Superior temporal gyrus (tissue), 1 donor: ENCODE results near the gene NEDD4L.
"Not testable (repeated sequence)": the region's sequence is repeated elsewhere in the genome, so short reads cannot be mapped to it uniquely, and the experiment has no call there.

ENCODE experiments used
- DNase-seq: peaks from one replicate; pipeline ENCODE4 v3.0.0-alpha.2; 2016; ENCODE audit errors: extremely low spot score

NEDD4L gene

DNA sequence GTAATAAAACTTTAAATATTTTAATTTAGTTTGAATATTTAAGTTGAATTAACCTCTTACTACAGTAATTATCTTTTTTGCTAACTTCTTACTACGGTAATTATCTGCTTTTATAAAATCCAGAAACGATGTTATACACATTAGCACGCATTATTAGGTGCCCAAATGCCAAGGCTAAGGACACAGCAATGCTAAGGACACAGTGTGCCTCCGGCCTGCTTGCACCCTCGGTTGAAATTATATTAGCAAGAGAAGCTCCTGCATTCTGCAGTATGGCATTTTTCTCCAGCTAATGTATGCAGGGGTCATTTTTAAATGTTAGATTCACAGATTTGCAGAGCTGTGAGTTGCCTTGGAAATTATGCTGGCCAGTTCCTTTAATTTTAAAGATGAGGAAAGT, 220.0 kb downstream of the NEDD4L start:
- DNase-seq = no peak

DNA sequence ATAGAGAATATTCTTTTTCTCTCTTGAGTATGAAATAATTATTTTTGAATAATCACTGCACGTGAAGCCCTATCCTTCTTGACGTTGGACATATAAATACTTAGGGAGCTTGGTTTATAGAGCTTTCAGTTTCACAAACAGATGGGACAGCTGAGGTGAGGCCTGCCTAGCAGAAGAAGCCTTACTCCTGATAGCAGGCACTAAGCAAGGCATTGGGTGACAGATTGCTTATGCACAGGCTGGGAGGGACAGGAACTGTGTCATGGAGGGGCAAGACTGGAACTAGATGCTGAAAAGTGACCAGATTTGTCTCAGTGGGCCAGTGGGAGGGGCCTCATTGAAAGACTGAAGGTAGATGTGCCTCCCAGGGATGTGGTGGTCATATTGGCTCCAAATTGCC, 220.8 kb downstream of the NEDD4L start:
- DNase-seq = no peak

DNA sequence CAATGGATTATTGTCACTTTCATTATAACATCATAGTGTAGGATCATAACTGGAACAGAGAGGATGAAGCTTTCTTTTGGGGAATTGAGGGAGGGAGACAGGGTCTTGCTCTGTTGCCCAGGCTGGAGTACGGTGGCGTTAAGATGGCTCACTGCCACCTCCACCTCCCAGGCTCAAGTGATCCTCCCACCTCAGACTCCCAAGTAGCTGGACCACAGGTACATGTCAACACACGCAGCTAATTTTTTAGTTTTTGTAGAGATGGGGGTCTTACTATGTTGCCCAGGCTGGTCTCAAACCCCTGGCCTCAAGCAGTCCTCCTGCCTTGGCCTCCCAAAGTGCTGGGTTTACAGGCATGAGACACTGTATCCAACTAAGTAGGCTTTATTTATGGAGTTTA, 221.5 kb downstream of the NEDD4L start:
- DNase-seq = not testable (repeated sequence)

DNA sequence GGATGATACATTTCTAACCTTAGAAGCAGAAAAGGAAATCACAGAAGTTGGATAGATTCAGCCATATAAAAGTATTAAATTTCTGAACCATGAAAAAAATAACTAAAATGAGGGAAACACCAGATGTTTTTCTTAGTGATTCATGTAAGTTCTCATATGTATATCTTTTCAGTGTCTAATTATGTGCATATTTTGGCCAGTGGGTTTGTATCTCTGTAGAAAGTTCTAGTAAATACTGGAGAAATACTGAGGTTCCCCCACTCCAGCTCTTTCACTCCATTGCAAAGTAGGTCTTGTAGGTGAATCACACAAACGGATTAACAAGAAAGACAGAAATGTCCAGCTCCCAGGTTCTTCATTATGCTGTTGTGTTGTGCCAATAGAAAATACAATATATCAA, 222.3 kb downstream of the NEDD4L start:
- DNase-seq = no peak

DNA sequence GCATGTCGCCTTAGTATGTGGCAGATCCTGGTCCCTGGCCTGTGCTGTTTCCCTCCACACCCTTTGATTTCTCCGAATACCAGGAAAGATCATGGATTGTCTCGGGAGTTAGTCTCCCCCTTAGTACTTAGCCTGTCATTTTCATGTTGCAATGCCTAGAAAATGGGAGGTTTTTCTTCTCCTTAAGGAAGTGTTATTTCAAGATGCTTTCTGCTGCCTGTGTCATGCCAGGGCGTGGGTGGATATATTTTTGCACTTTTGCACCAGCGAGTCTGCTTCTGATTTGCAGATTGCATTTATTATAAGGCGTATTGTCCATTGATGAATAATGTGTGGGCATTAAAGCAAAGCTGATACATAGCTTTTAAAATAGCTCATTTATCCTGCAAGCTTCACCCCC, 223.5 kb downstream of the NEDD4L start:
- peak; percentile 60 for DNase-seq

DNA sequence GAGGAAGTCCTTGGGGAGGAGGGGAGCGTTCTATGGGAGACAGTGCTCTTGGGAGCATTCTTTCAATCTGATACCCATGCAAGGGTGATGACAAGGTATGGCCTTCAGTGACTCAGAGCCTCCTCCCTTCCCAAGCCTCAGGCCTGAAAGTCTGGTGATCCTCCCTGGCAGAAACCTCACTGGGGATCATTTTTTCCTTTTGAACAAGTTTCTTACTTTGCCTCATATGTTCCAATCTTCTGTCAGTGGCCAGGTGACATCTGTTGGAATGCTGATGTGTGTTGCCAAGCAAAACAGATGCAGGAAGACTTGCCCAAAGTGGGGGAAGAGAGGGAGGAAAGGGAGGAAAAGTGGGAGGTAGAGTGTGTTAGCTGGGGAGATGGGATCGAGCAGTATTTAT, 224.8 kb downstream of the NEDD4L start:
- no peak for DNase-seq

DNA sequence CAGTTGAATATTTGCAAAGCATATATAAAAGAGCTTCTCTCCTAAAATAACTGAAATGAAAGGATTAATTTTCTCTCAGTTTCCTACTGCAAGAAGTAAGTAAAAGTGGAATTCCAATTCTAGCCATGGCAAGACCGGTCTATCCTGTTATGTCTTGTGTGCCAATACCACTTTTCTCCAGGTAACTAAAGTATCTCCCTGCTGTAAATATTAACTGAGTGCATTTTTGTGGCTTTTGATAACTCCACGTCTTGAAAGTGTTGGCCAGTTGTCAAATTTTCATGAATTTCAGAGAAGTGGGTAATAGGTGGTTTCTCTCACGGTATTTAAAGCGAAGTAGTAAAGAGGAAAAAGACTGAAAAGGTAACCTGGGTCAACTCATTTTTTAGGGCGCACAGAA, 225.9 kb downstream of the NEDD4L start:
- DNase-seq = no peak

DNA sequence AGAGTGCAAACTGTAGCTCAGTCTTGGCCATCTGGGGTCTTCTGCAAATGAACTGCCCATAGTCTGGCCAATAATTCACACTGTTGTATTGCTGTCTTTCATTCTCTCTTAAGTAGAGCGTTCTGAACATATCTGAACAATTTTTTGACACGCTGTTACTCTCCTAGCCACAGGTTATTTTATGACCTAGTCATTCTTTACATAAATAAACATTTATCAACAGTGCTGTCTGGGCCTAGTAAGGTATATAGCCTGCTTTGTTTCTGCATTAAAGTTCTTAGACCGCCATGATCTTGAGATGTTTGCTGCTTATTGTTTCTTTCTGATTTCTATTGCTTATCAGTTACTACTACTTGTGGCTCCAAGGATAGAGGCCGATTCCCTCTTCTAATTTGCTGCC, 226.4 kb downstream of the NEDD4L start:
- DNase-seq = no peak

DNA sequence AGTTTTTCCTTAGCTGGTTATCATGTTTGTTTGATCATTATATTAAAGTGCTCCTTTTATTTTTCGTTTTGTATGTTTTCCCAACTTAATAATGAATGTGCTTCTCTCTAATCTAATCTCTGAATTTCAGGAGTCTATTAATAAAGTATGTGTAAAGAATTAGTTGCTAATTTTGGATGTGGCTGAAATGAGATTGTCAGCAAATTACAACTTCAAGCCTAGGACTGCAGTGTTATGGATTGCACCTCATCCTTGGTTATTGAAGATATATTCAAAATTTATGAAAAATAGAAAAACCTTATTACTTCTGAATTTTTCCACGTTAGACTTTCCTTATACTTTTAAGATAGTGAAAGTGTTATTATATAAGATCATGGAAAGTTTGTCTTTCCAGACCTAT, 227.7 kb downstream of the NEDD4L start:
- no peak for DNase-seq

DNA sequence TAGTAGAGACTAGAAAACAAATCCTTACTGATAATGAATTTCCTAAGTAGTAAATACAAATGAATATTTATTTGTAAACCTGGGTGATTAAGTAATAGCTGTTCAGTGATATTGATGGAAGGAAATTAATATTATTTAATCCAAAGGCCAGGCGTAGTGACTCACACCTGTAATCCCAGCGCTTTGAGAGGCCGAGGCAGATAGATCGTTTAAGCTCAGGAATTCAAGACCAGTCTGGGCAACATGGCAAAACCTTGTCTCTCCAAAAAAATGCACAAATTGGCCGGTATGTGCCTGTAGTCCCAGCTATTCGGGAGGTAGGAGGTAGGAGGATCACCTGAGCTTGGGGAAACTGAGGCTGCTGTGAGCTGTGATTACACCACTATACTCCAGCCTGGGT, 228.2 kb downstream of the NEDD4L start:
- DNase-seq = no peak

DNA sequence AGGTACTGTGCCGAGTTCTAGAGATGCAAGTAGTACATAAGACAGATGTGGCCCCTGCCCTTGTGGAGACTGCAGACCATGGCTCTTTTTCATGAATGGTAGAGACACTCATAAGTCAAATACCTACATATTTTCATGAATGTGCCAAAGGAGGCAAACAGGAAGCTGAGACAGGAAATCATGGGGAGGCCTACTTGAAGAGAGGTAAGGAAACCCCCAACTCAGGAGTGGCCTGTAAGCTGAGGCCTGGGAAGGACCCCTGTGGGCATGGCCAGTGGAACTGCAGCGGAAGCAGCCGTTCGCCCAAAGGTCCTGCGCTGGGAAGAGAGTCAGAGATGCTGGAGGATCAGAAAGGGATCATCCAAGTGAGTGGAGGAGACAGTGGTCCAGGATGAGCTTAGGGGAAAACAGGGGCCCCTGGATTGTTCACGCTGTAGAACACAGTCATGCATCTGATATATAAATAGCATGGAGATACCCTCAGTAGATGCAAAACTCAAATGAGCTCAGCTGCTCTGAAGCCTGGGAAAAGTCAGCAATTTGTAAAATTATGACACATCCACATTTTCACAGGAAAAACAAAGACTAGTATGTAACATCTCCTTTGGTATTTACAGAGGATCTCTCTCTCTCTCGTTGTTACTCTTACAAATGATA, 228.9 kb downstream of the NEDD4L start:
- DNase-seq = no peak

DNA sequence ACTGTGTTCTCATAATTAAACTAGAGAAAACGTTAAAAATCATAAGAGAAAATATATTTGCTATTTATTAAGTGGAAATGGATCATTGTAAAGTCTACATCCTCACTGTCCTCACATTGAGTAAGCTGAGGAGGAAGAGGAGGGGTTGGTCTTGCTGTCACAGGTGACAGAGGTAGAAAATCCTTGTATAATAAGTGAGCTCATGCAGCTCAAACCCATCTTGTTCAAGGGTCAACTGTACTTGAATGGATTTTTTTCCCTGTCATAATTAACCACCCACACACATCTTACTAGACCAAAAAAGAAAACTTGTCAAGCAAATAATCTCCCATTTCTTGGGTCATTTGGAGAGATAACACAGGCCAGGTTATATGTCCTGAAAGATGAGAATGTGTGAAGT, 231.2 kb downstream of the NEDD4L start:
- DNase-seq = no peak

DNA sequence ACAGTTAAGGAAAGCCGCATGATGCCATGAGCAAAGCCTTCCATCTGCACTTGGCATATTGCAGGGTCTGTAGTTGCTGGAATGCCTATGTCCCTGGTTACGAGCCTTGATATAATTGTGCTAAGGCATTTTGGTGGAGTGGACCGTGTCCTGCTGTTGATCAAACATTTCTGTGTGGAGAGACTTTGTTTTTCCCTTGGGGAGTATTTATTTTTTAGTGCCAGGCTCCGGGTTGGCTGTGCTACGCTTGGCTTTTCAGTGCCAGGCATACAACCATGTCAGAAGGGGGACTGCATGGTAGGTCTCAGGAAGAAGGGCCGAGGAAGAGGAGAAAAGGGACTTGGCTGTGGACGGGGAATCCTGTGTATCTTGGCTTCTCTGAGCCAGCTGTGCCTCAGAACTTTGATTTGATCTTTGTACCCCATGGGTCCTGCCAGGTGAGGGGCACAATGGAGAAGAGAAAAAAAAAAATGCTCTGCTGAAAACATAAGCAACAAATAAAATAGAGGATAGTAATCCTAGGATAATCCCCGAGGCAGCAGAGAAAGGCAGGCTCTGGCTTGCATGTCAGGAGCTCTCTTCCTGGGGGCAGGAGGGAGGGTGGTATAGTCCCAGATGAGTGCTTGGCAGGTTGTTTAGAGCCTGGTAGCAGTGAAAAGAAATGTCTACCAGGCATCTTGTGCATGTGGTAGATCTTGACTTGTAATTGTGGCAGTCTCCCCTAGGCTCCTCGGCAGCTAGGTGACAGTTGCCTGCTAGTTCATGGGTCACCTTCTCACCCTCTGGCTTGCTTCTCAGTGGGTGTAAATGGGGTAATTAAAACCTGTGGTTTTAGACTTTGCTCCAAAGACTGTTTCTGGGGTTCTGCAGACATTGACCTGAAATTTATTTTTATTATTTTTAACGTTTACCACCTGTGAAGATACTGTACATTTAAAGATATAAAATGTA, 233.0 kb downstream of the NEDD4L start:
- no peak for DNase-seq

DNA sequence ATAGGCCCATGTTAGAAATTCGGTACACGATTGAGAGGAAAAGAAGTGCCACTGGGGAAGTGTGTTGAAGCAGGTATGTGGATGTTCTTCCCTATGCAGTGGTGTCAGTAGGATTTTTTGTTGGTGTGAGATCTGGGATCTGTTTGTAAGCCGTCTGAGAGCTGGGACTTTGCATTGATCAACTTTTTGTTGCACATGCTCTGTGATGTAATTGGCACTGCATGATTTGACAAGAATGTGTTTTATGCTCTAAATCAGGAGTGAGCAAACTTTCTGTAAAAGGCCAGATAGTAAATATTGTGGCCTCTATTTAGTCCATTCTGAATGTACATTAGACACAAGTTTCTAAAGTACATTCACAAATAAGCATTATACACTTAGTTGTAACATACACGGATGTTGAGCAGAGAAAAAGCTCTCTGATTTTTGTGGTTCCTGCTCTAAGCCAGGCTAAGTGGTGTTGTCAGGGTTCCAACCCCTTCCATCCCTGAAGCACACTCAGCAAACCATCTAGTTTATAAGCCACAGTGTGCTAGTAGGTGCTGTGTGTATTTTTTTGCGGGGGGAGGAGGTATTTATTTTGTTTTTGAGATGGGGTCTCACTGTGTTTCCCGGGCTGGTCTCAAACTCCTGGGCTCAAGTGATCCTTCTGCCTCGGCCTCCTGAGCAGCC, 235.6 kb downstream of the NEDD4L start:
- no peak for DNase-seq

DNA sequence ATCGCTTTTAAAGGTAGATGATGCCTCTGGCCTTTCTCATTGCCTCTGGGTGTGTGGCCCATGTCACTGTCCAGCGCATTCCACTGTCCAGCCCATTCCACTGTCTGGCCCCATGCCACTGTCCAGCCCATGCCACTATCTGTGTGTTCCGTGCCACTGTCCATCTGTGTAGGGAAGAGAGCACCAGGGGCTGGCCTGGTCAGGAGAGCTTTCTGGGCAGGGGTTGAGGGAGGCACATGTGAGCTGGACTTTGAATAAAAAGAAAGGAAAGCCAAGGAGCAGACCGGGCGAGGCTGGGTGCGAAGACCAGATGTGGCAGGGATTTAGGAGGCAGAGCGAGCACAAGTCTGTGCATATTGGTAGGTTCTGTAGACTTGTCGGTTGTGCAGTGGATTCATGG, 236.2 kb downstream of the NEDD4L start:
- no peak for DNase-seq

DNA sequence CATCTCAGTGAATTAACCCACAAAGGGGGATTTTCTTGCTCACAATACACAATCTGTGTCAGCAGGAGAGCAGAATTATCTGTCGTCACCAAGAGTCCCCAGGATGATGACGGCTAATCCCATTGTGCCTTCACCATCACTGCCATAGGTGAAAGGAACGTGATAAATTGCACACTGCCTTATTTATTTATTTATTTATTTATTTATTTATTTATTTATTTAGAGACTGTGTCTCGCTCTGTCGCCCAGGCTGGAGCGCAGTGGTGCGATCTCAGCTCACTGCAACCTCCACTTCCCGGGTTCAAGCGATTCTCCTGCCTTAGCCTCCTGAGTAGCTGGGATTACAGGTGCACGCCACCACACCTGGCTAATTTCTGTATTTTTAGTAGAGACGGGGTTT, 238.8 kb downstream of the NEDD4L start:
- DNase-seq = not testable (repeated sequence)

DNA sequence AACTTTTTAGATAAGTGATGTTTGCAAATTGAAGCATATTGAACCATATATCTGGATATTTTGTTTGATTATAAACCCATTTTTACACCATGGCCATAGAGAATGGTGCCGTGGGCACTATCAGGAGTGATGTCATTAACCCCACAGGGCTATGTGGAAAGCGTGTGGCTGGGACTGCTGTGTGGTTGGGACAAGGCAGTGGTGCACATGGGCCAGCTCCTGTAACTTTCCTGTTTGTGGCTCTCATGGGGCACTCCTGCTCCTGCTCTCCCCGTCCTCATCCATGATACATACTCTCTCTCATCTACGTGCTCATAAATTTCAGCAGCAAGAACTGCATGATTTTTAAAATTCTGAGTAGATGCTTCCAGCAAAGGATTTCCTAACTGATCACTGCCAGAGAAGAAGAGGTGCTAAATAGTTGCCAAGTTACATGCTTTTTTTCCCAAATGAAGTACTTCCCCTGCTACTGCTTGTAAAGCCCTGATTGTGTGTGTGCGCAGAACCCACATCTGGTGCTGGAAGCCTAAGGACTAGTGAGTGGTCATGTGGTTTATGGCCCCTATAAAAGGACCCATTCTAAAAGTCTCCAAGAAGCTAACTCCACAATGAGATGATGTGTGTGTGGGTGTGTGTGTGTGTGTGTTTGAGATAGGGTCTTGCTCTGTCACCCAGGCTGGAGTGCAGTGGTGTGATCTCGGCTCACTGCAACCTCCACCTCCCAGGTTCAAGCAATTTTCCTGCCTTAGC, 240.8 kb downstream of the NEDD4L start:
- no peak for DNase-seq

DNA sequence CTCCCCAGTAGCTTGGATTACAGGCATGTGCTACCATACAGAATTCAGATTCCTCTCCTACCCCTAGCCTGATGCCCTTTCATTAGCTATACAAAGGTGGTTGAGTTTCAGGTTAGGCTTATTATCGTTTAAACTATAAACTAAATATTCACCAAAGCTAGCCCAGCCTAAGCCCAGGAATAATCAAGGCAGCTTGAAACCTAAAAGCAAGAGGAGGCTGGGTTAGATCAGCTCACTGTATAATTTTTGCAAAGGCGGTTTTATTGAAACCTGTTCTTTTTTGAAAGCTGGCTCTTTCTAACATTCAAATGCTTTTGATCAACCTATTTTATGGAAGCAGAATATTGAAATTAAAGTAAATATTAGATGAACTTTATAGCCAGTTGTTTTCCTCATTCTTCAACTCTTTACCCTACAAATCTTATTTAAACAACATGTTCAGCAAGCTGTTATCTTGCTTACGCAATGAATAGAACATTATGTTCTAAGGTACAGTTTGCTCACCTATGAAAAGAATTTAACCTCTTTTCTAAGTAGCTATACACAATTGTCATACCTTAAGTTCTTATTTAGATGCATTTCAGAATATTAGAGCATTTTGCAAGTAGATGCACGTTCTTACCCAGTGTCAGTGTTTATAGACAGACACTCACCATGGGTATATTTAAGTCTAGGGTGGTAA, 241.6 kb downstream of the NEDD4L start:
- DNase-seq = no peak

DNA sequence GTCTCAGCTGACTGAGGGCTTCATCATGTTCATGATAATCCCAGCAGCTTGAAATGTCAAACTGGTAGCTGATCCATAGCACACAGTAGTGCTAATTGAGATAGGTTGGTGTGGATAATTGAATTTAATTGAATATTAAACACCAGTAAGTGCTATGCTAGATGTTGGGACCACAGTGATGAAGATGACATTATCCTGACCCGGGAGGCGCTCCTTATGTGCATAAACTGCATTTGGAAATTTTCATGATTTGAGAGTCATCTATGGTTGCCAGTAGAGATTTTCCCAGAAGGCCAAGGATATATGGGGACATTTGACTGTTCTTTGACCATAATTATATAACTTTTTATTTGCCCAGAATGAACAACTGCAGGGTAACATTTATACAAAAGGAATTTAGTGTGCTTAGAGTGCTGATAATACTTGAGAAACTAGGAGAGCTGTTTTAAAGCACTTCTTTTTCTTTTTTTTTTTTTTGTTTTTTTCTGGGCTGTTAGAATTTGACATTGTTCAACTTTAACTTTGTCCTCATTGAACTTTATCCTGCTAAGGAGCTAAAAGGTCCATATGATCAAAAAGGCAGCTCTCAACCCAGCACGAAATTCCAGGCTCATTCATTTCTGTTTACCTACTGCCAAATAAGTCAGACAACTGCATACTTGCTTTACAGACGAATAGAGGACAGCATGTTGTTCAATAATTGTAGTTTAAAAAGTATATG, 242.8 kb downstream of the NEDD4L start:
- DNase-seq = no peak

DNA sequence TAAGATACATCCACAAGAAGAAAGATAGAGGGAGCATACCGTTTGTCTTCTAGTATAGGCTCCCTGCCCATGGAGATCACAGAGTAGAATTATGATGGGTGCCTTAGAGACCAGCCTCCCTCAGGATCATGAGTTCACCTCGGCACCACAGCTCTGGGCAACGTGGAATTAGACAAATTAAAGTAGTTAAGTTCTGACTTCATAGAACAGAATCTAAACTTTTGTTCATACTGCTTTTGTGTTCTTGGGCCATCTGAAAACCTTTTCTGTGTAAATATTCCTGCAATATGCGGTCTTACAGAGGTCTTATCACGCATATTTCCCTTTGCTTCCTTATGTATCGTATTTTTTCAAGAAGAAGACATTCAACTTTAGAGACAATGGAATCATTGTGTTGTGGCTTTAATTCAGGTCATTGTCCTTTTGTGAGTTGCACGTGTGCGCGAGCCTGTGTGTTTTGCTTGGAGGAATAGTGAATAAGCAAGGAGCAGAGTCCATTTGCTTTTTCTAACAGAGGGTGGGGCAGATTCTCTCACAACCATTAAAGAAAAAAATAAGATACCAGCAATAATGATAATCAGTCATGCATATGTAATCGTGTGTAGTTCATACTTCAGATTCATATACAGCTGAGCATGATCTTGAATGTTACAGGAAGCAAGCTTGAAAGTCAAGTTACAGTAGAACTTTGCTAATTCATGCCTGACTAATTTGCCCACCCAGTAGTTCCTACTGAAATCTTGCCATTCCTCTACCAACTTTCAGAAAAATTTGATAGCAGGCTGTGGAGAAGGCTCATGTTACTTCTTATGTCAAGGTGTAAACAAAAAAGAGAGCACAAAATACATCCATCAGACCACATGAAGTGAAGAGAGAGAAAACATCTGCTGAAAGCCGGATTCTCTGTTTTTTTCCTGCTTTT, 243.6 kb downstream of the NEDD4L start:
- no peak for DNase-seq
